Right lobe of liver (tissue), 4 donors: ENCODE results near the gene EPS8.

Experiments used
- POLR2A ChIP-seq: fragments of 450-650 bp; IDR thresholded peaks from one replicate; pipeline ENCODE4 v1.6.1; 2017; ENCODE audit warnings: antibody characterized with exemption, mild to moderate bottlenecking
- TF ChIP-seq, protein P1 (sequence below), 4 donors: fragments of 200-600 bp in 3 of 4; fragments of 450-650 bp in 1 of 4; IDR thresholded peaks; one replicate each; pipeline versions ENCODE4 v1.5.1 to v1.8.0; 2016 to 2022; ENCODE audit warnings: antibody characterized with exemption in 4 of 4, mild to moderate bottlenecking in 2 of 4
- donor health status: DM: no; HTN: no; CAD: no.
- donor health status: DM: no; HTN: no; CAD: no.
- donor health status: DM: no; HTN: yes; CAD: no.

DNA sequence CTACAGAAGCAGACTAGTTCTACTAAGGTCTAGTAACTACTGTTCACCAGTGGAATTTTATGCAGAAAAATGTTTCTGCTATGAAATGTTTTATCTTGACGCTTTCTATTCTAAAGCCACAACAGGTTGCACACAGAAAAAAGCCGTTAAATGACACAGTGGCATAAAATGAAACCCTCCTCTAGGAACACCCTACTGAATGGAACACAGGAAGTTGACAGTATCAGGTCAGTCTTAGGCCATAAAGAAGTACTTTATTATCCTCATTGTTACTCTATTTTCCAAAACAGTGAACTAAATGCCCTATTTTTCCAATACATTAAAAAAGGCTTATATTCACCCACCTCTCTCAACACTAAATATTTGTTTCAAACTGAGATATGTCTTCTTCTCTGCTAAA lies 21.9 kb downstream of the EPS8 start:
- TF ChIP-seq POLR2A, result no peak
- TF ChIP-seq, protein P1, sequence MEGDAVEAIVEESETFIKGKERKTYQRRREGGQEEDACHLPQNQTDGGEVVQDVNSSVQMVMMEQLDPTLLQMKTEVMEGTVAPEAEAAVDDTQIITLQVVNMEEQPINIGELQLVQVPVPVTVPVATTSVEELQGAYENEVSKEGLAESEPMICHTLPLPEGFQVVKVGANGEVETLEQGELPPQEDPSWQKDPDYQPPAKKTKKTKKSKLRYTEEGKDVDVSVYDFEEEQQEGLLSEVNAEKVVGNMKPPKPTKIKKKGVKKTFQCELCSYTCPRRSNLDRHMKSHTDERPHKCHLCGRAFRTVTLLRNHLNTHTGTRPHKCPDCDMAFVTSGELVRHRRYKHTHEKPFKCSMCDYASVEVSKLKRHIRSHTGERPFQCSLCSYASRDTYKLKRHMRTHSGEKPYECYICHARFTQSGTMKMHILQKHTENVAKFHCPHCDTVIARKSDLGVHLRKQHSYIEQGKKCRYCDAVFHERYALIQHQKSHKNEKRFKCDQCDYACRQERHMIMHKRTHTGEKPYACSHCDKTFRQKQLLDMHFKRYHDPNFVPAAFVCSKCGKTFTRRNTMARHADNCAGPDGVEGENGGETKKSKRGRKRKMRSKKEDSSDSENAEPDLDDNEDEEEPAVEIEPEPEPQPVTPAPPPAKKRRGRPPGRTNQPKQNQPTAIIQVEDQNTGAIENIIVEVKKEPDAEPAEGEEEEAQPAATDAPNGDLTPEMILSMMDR (IDR thresholded peaks at IDR 0.05), result no peak
